Neutrophil (primary cell): Measurements from ENCODE around the gene NEU4.

ENCODE experiments used
- H3K27ac ChIP-seq: fragments of 200-600 bp; sonication (generic); 2 replicates; pipeline ENCODE4 v1.5.1; 2016; ENCODE audit warnings: mild to moderate bottlenecking, moderate library complexity
- H3K27me3 ChIP-seq: fragments of 200-600 bp; sonication (generic); 2 replicates; pipeline ENCODE4 v1.6.0; 2016; ENCODE audit warnings: mild to moderate bottlenecking
- H3K36me3 ChIP-seq: fragments of 200-600 bp; sonication (generic); 2 replicates; pipeline ENCODE4 v1.5.1; 2017
- H3K4me1 ChIP-seq, 2 experiments: fragments of 200-600 bp in 1 of 2; sonication (generic) in 1 of 2; 1 replicate in 1 of 2; 2 replicates in 1 of 2; pipeline versions ENCODE4 v1.5.1 to v1.6.1; 2013 to 2016; ENCODE audit warnings: low read depth in 1 of 2, low read length in 1 of 2, mild to moderate bottlenecking in 1 of 2, moderate library complexity in 1 of 2; ENCODE audit not compliant: control insufficient read depth in 1 of 2, insufficient read depth in 1 of 2
- H3K4me3 ChIP-seq, 2 experiments: fragments of 200-600 bp in 1 of 2; sonication (generic) in 1 of 2; 1 replicate in 1 of 2; 2 replicates in 1 of 2; pipeline ENCODE4 v1.5.1; 2013 to 2016; ENCODE audit warnings: low read depth in 1 of 2, low read length in 1 of 2, mild to moderate bottlenecking in 1 of 2, moderate library complexity in 1 of 2
- H3K9me3 ChIP-seq: fragments of 200-600 bp; sonication (generic); 2 replicates; pipeline ENCODE4 v1.5.1; 2016
- CTCF ChIP-seq: fragments of 200-600 bp; sonication (generic); IDR thresholded peaks from 2 replicates; pipeline ENCODE4 v1.5.1; 2016; ENCODE audit warnings: antibody characterized with exemption

Gene NEU4

GRCh38 chr2:241769819-241770184 lies 39.2 kb upstream of the NEU4 start:
- Histone ChIP-seq H3K4me3 (no peak overlapping the region), H3K9me3 (no peaks in the 10 kb centered on the region), H3K27me3 (peaks cover 33% of the 10 kb centered on the region), H3K27ac (no peak overlapping the region), H3K36me3 (peaks cover 7% of the 10 kb centered on the region), H3K4me1 (peaks cover 2 to 10% of the 10 kb centered on the region in 2 experiments)
- no peak for TF ChIP-seq CTCF

GRCh38 chr2:241770185-241770935 lies 38.6 kb upstream of the NEU4 start:
- Histone ChIP-seq H3K36me3 (peaks cover 7% of the 10 kb centered on the region), H3K27me3 (peaks cover 39% of the 10 kb centered on the region), H3K4me1 (peaks cover 0 to 7% of the 10 kb centered on the region in 2 experiments), H3K9me3 (no peaks in the 10 kb centered on the region), H3K27ac (no peak overlapping the region), H3K4me3 (no peak overlapping the region)
- TF ChIP-seq CTCF, result no peak

GRCh38 chr2:241770936-241771285 lies 38.1 kb upstream of the NEU4 start:
- Histone ChIP-seq H3K36me3 (peaks cover 7% of the 10 kb centered on the region), H3K27ac (no peak overlapping the region), H3K4me3 (no peak overlapping the region), H3K27me3 (peaks cover 44% of the 10 kb centered on the region), H3K9me3 (no peaks in the 10 kb centered on the region), H3K4me1 (peaks cover 0 to 7% of the 10 kb centered on the region in 2 experiments)
- no peak for TF ChIP-seq CTCF

GRCh38 chr2:241771286-241772062 lies 37.5 kb upstream of the NEU4 start:
- Histone ChIP-seq H3K36me3 (peaks cover 7% of the 10 kb centered on the region), H3K27me3 (peaks cover 47% of the 10 kb centered on the region), H3K4me1 (peaks cover 0 to 7% of the 10 kb centered on the region in 2 experiments), H3K9me3 (no peaks in the 10 kb centered on the region), H3K4me3 (no peak overlapping the region), H3K27ac (no peak overlapping the region)
- no peak for TF ChIP-seq CTCF

- peaks cover 0 to 7% of the 10 kb centered on the region in 2 experiments for H3K4me1 ChIP-seq
- no peak overlapping the region for H3K27ac ChIP-seq
- H3K36me3 ChIP-seq, result peaks cover 7% of the 10 kb centered on the region
- no peaks in the 10 kb centered on the region for H3K9me3 ChIP-seq
- TF ChIP-seq CTCF, result no peak
- H3K4me3 ChIP-seq, result no peak overlapping the region
- H3K27me3 ChIP-seq, result peaks cover 51% of the 10 kb centered on the region
These were observed 36.9 kb upstream of the NEU4 start for GRCh38 chr2:241772063-241772499.
